GM19463 (cell line): ENCODE results near the gene CFAP44.
"Not testable (repeated sequence)": the region's sequence is repeated elsewhere in the genome, so short reads cannot be mapped to it uniquely, and the experiment has no call there.

Experiments
- ATAC-seq: cut with Tn5 transposase; IDR thresholded peaks from one replicate; pipeline ENCODE4 v1.9.1; 2021; ENCODE audit warnings: mild to moderate bottlenecking, moderate library complexity; ENCODE audit not compliant: unreplicated experiment

The CFAP44 gene

GRCh38 chr3:113441051-113441770, at the start of gene CFAP44:
Gene CFAP44 (minus strand): TSS chr3:113441493. CDS start chr3:113433664, 7,829 bp downstream.
- peak; percentile 49 for ATAC-seq

- no peak for ATAC-seq
Measured at GRCh38 chr3:113485161-113485609, 43.9 kb upstream of the CFAP44 start.

- ATAC-seq = no peak
Measured at GRCh38 chr3:113468539-113468938, 27.2 kb upstream of the CFAP44 start.

GRCh38 chr3:113461488-113461887, 20.2 kb upstream of the CFAP44 start:
- ATAC-seq = no peak

GRCh38 chr3:113458554-113458953, 17.3 kb upstream of the CFAP44 start:
- ATAC-seq = not testable (repeated sequence)

GRCh38 chr3:113455446-113455845, 14.2 kb upstream of the CFAP44 start:
- ATAC-seq = no peak

GRCh38 chr3:113454630-113455029, 13.3 kb upstream of the CFAP44 start:
- no peak for ATAC-seq

GRCh38 chr3:113454057-113454456, 12.8 kb upstream of the CFAP44 start:
- ATAC-seq = no peak

- no peak for ATAC-seq
Measured at GRCh38 chr3:113450911-113451310, 9.6 kb upstream of the CFAP44 start.

- no peak for ATAC-seq
Measured at GRCh38 chr3:113439606-113440005, 1.7 kb downstream of the CFAP44 start.

- ATAC-seq = no peak
Measured at GRCh38 chr3:113438224-113438623, 3.1 kb downstream of the CFAP44 start.

GRCh38 chr3:113437411-113437810, 3.9 kb downstream of the CFAP44 start:
- no peak for ATAC-seq

GRCh38 chr3:113436809-113437208, 4.5 kb downstream of the CFAP44 start:
- ATAC-seq = peak; percentile 80

- ATAC-seq = no peak
Measured at GRCh38 chr3:113431811-113432210, 9.5 kb downstream of the CFAP44 start.

GRCh38 chr3:113428581-113428980, 12.7 kb downstream of the CFAP44 start:
- ATAC-seq = no peak

- peak; percentile 74 for ATAC-seq
Measured at GRCh38 chr3:113423699-113424098, 17.6 kb downstream of the CFAP44 start.

GRCh38 chr3:113421082-113421481, 20.2 kb downstream of the CFAP44 start:
- ATAC-seq = no peak

- no peak for ATAC-seq
Measured at GRCh38 chr3:113409676-113410075, 31.6 kb downstream of the CFAP44 start.

GRCh38 chr3:113405180-113405579, 36.1 kb downstream of the CFAP44 start:
- no peak for ATAC-seq

- ATAC-seq = no peak
Measured at GRCh38 chr3:113404637-113405036, 36.7 kb downstream of the CFAP44 start.
